GM18870 (cell line): ENCODE data around the gene RIMOC1.

Experiments used
- ATAC-seq: cut with Tn5 transposase; IDR thresholded peaks from one replicate; pipeline ENCODE4 v1.9.1; 2021; ENCODE audit warnings: moderate library complexity; ENCODE audit not compliant: unreplicated experiment

Gene RIMOC1

GRCh38 chr5:41903892-41904799 lies at the start of gene RIMOC1:
Gene RIMOC1 (plus strand): TSS chr5:41904344. CDS start chr5:41904368, 24 bp downstream.
- peak; percentile 99 for ATAC-seq

GRCh38 chr5:41856644-41857491 lies 47.3 kb upstream of the RIMOC1 start:
- peak; percentile 92 for ATAC-seq

GRCh38 chr5:41857989-41858388 lies 46.2 kb upstream of the RIMOC1 start:
- no peak for ATAC-seq

- no peak for ATAC-seq
Measured at GRCh38 chr5:41858890-41859289, 45.3 kb upstream of the RIMOC1 start.

GRCh38 chr5:41863871-41864486 lies 40.2 kb upstream of the RIMOC1 start:
- ATAC-seq, result peak; percentile 81

- no peak for ATAC-seq
Measured at GRCh38 chr5:41869151-41869723, 34.9 kb upstream of the RIMOC1 start.

GRCh38 chr5:41869724-41870626 lies 34.2 kb upstream of the RIMOC1 start, which contains the start of gene OXCT1:
Gene OXCT1 (minus strand): TSS chr5:41870425. CDS start chr5:41870358, 67 bp downstream.
- ATAC-seq, result peak; percentile 94

GRCh38 chr5:41870627-41871048 lies 33.5 kb upstream of the RIMOC1 start:
- no peak for ATAC-seq

GRCh38 chr5:41871852-41872251 lies 32.3 kb upstream of the RIMOC1 start:
- no peak for ATAC-seq

- no peak for ATAC-seq
Measured at GRCh38 chr5:41874512-41875060, 29.6 kb upstream of the RIMOC1 start.

GRCh38 chr5:41875121-41875520 lies 29.0 kb upstream of the RIMOC1 start:
- no peak for ATAC-seq

GRCh38 chr5:41876678-41877077 lies 27.5 kb upstream of the RIMOC1 start:
- no peak for ATAC-seq

GRCh38 chr5:41877408-41877807 lies 26.7 kb upstream of the RIMOC1 start:
- no peak for ATAC-seq

GRCh38 chr5:41878173-41878572 lies 26.0 kb upstream of the RIMOC1 start:
- peak; percentile 39 for ATAC-seq

GRCh38 chr5:41878643-41879478 lies 25.3 kb upstream of the RIMOC1 start:
- ATAC-seq, result peak; percentile 71

GRCh38 chr5:41882765-41883164 lies 21.4 kb upstream of the RIMOC1 start:
- no peak for ATAC-seq

- no peak for ATAC-seq
Measured at GRCh38 chr5:41883243-41883642, 20.9 kb upstream of the RIMOC1 start.

GRCh38 chr5:41883936-41884335 lies 20.2 kb upstream of the RIMOC1 start:
- ATAC-seq, result no peak

- no peak for ATAC-seq
Measured at GRCh38 chr5:41885286-41885685, 18.9 kb upstream of the RIMOC1 start.
